ENCODE measurements around the gene THAP8.

Gene THAP8

DNA sequence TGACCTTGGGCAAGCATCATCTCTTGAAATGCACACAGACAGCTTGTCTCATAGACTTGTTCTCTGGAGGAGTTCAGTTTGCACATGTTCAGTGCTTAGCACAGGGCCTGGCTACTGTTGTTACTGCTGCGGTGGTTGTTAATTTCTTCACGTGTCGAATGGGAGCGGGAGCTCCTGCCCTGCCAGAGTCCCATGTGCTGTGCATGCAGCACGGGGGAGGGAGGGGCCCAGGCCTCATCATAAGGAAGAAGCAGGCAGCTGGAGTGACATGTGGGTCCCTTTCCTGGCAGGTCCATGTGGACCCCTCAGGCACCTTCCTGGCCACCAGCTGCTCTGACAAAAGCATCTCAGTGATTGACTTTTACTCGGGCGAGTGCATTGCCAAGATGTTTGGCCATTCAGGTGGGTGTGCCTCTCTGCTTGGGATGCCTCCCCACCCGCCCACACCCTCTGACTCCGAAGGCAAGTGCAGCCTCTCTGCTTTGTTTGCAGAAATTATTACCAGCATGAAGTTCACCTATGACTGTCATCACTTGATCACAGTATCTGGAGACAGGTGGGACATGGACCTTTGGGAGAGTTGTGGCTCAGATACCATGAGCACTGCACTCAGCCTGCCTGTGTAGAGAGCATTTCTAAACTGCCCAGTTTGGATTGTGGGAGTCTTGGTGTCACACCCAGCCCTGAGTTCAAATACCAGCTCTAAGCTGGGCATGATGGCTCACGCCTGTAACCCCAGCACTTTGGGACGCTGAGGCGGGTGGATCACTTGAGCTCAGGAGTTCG, 37.0 kb upstream of the THAP8 start:
- no peaks in the 10 kb centered on the region for H3K9me3 ChIP-seq (ENCODE audit: control insufficient read depth in 1 of 2, low read length in 2 of 2)
- no peak overlapping the region for H3K27ac ChIP-seq (ENCODE audit: low read depth, low read length)
- H3K36me3 ChIP-seq (ENCODE audit: control insufficient read depth in 1 of 2, insufficient read depth in 2 of 2, low read length in 2 of 2), result peaks cover 2 to 18% of the 10 kb centered on the region in 2 donors
- H3K4me3 ChIP-seq (ENCODE audit: low read depth in 1 of 2, low read length in 2 of 2), result no peak overlapping the region
- no peaks in the 10 kb centered on the region for H3K27me3 ChIP-seq (ENCODE audit: control insufficient read depth in 1 of 2, insufficient read depth in 2 of 2, low read length in 2 of 2)
- H3K9ac ChIP-seq (ENCODE audit: low read depth in 1 of 2, low read length in 2 of 2), result no peak overlapping the region
- H3K4me1 ChIP-seq (ENCODE audit: control insufficient read depth in 1 of 2, insufficient read depth in 2 of 2, low read length in 2 of 2), result no peaks in the 10 kb centered on the region

DNA sequence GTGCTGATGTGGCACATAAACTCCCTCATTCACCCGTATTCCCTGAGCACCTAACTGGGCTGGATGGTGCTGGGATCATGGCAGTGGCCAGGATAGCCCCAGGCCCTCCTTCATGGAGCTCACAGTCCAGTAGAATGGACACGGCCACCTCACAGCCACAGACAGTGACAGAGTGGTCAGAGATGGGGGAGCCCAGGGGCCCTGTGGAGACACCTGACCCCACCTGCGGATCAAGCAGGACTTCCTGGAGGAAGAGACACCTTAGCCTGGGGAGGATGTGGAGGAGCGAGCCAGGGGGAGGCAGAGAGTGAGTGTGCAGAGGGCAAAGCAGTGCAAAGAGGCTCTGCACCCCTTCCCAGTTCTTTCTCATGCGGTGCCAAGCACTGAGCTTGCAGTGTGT, 35.8 kb upstream of the THAP8 start:
- H3K9ac ChIP-seq (ENCODE audit: low read depth in 1 of 2, low read length in 2 of 2), result no peak overlapping the region
- H3K36me3 ChIP-seq (ENCODE audit: control insufficient read depth in 1 of 2, insufficient read depth in 2 of 2, low read length in 2 of 2), result peaks cover 2 to 18% of the 10 kb centered on the region in 2 donors
- H3K27me3 ChIP-seq (ENCODE audit: control insufficient read depth in 1 of 2, insufficient read depth in 2 of 2, low read length in 2 of 2), result no peaks in the 10 kb centered on the region

DNA sequence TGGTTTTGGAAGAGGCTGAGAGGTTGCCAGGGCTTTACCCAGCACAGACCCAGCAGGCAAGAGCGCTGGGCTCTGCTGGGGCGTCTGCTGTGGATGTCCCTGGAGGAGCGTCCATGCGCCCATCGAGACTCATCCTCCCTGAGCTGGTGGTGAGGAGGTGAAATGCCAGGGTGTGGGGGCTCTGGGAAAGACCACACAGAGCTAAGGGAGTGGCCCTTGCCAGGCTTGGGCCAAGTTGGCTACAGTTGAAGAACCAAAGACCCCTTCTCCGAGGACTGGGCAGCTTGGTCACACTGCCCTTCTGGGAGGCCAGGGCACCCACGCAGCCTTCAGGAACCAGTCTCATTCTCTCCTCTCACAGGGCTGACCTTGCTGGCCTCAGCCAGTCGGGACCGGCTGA, 32.2 kb upstream of the THAP8 start:
- Histone ChIP-seq H3K4me1 (ENCODE audit: control insufficient read depth in 1 of 2, insufficient read depth in 2 of 2, low read length in 2 of 2) (no peaks in the 10 kb centered on the region), H3K4me3 (ENCODE audit: low read depth in 1 of 2, low read length in 2 of 2) (no peak overlapping the region), H3K27me3 (ENCODE audit: control insufficient read depth in 1 of 2, insufficient read depth in 2 of 2, low read length in 2 of 2) (no peaks in the 10 kb centered on the region), H3K27ac (ENCODE audit: low read depth, low read length) (no peak overlapping the region), H3K36me3 (ENCODE audit: control insufficient read depth in 1 of 2, insufficient read depth in 2 of 2, low read length in 2 of 2) (peaks cover 2 to 26% of the 10 kb centered on the region in 2 donors), H3K9me3 (ENCODE audit: control insufficient read depth in 1 of 2, low read length in 2 of 2) (no peaks in the 10 kb centered on the region), H3K9ac (ENCODE audit: low read depth in 1 of 2, low read length in 2 of 2) (no peak overlapping the region)

More for the DNA sequence above, 35.8 kb upstream of the THAP8 start:
- no peak overlapping the region for H3K4me3 ChIP-seq (ENCODE audit: low read depth in 1 of 2, low read length in 2 of 2)
- no peak overlapping the region for H3K27ac ChIP-seq (ENCODE audit: low read depth, low read length)
- no peaks in the 10 kb centered on the region for H3K9me3 ChIP-seq (ENCODE audit: control insufficient read depth in 1 of 2, low read length in 2 of 2)
- H3K4me1 ChIP-seq (ENCODE audit: control insufficient read depth in 1 of 2, insufficient read depth in 2 of 2, low read length in 2 of 2), result no peaks in the 10 kb centered on the region

DNA sequence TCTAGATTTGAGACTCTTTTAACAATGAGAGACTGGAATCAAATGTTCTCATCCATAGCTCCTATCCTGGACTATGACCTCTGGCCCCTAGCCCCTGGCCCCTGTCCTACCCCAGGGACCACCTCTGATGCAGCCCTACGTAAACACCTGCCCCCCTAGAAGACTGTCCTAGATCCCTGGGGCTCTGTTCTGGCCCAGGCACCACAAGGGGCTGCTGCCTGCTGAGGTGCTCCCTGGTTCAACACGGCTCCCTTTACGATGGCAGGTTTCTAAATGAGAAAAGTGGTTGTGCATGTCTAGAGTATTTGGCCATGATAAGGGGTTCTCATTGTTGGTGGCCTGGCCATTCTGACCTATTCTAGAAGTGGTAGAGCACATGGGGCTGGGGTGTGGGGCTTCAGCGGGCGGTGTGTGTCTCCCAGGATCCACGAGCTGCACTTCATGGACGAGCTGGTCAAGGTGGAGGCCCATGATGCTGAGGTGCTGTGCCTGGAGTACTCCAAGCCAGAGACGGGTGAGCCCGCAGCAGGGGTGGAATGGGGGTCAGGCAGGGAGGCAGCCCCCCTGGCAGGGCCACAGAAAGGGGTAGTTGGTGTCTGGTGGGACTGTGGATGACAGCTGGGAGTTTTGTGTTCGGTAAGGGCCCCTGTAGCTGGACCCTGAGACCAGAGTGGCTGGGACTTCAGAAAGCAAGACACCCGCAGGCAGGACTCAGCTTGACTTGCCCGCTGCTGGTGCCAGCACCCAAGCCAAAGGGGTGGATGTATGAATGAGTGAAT, 30.3 kb upstream of the THAP8 start:
- Histone ChIP-seq H3K4me1 (ENCODE audit: control insufficient read depth in 1 of 2, insufficient read depth in 2 of 2, low read length in 2 of 2) (no peaks in the 10 kb centered on the region), H3K27me3 (ENCODE audit: control insufficient read depth in 1 of 2, insufficient read depth in 2 of 2, low read length in 2 of 2) (no peaks in the 10 kb centered on the region), H3K36me3 (ENCODE audit: control insufficient read depth in 1 of 2, insufficient read depth in 2 of 2, low read length in 2 of 2) (peaks cover 2 to 21% of the 10 kb centered on the region in 2 donors), H3K9ac (ENCODE audit: low read depth in 1 of 2, low read length in 2 of 2) (no peak overlapping the region), H3K4me3 (ENCODE audit: low read depth in 1 of 2, low read length in 2 of 2) (no peak overlapping the region), H3K9me3 (ENCODE audit: control insufficient read depth in 1 of 2, low read length in 2 of 2) (no peaks in the 10 kb centered on the region), H3K27ac (ENCODE audit: low read depth, low read length) (no peak overlapping the region)

DNA sequence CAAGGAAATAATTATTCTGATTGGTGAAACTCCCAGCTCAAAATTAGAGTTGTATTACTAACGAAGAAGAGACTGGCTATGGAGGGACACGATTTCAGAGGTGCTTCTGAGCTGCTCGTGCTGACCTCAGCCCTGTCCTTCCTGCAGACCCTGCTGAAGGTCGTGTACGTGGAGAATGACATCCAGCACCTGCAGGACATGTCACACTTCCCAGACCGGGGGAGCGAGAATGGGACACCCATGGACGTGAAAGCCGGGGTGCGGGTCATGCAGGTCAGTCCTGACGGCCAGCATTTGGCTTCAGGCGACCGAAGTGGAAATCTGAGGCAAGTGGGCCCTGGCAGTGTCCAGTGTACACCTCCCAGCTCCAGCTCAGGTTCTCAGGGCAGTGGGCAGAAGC, 28.8 kb upstream of the THAP8 start:
- no peak overlapping the region for H3K9ac ChIP-seq (ENCODE audit: low read depth in 1 of 2, low read length in 2 of 2)
- H3K36me3 ChIP-seq (ENCODE audit: control insufficient read depth in 1 of 2, insufficient read depth in 2 of 2, low read length in 2 of 2), result peaks cover 0 to 13% of the 10 kb centered on the region in 2 donors
- H3K9me3 ChIP-seq (ENCODE audit: control insufficient read depth in 1 of 2, low read length in 2 of 2), result no peaks in the 10 kb centered on the region
- H3K4me1 ChIP-seq (ENCODE audit: control insufficient read depth in 1 of 2, insufficient read depth in 2 of 2, low read length in 2 of 2), result no peaks in the 10 kb centered on the region
- H3K27me3 ChIP-seq (ENCODE audit: control insufficient read depth in 1 of 2, insufficient read depth in 2 of 2, low read length in 2 of 2), result no peaks in the 10 kb centered on the region
- H3K27ac ChIP-seq (ENCODE audit: low read depth, low read length), result no peak overlapping the region
- H3K4me3 ChIP-seq (ENCODE audit: low read depth in 1 of 2, low read length in 2 of 2), result no peak overlapping the region

DNA sequence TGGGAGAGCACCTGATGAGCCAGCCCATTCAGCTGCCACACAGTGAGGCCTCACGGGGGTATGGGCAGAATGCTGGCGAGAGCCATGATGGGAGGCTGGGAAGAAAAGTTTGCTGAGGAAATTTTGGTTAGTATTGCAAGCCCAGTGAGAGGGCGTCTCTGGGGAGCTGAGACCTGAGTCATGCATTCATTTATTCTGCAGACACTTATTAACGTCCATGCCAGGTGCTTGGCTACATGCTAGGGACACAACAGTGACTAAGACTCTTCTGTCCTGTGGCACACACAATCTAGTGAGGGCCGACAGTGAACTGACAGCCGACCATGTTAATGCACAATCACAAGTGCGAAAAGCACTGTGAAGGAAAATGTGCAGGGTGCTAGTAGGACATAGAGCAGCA, 27.8 kb upstream of the THAP8 start:
- H3K27ac ChIP-seq (ENCODE audit: low read depth, low read length), result no peak overlapping the region

DNA sequence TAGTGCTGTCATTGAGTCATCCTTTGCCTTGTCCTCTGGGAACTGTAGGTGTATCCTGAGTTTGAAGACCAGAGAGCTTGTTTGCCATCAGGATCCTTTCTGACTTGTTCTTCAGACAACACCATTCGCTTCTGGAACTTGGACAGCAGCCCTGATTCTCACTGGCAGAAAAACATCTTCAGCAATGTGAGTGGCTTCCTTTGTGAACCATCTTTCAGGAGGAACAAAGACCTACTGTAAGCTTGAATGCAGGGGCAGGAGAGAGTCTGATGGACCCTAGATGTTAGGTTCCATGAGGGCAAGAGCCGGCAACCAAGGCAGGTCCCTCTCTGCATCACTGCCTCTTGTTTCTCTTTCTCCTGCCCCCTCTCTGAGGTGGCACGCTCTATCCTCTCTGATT, 27.3 kb upstream of the THAP8 start:
- no peak overlapping the region for H3K4me3 ChIP-seq (ENCODE audit: low read depth in 1 of 2, low read length in 2 of 2)
- H3K4me1 ChIP-seq (ENCODE audit: control insufficient read depth in 1 of 2, insufficient read depth in 2 of 2, low read length in 2 of 2), result no peaks in the 10 kb centered on the region
- H3K27ac ChIP-seq (ENCODE audit: low read depth, low read length), result no peak overlapping the region
- H3K27me3 ChIP-seq (ENCODE audit: control insufficient read depth in 1 of 2, insufficient read depth in 2 of 2, low read length in 2 of 2), result no peaks in the 10 kb centered on the region
- no peaks in the 10 kb centered on the region for H3K9me3 ChIP-seq (ENCODE audit: control insufficient read depth in 1 of 2, low read length in 2 of 2)
- no peak overlapping the region for H3K9ac ChIP-seq (ENCODE audit: low read depth in 1 of 2, low read length in 2 of 2)
- H3K36me3 ChIP-seq (ENCODE audit: control insufficient read depth in 1 of 2, insufficient read depth in 2 of 2, low read length in 2 of 2), result peaks cover 0 to 13% of the 10 kb centered on the region in 2 donors

More for the DNA sequence above, 27.8 kb upstream of the THAP8 start:
- Histone ChIP-seq H3K4me3 (ENCODE audit: low read depth in 1 of 2, low read length in 2 of 2) (no peak overlapping the region), H3K9ac (ENCODE audit: low read depth in 1 of 2, low read length in 2 of 2) (no peak overlapping the region), H3K36me3 (ENCODE audit: control insufficient read depth in 1 of 2, insufficient read depth in 2 of 2, low read length in 2 of 2) (peaks cover 0 to 13% of the 10 kb centered on the region in 2 donors), H3K9me3 (ENCODE audit: control insufficient read depth in 1 of 2, low read length in 2 of 2) (no peaks in the 10 kb centered on the region), H3K4me1 (ENCODE audit: control insufficient read depth in 1 of 2, insufficient read depth in 2 of 2, low read length in 2 of 2) (no peaks in the 10 kb centered on the region), H3K27me3 (ENCODE audit: control insufficient read depth in 1 of 2, insufficient read depth in 2 of 2, low read length in 2 of 2) (no peaks in the 10 kb centered on the region)

DNA sequence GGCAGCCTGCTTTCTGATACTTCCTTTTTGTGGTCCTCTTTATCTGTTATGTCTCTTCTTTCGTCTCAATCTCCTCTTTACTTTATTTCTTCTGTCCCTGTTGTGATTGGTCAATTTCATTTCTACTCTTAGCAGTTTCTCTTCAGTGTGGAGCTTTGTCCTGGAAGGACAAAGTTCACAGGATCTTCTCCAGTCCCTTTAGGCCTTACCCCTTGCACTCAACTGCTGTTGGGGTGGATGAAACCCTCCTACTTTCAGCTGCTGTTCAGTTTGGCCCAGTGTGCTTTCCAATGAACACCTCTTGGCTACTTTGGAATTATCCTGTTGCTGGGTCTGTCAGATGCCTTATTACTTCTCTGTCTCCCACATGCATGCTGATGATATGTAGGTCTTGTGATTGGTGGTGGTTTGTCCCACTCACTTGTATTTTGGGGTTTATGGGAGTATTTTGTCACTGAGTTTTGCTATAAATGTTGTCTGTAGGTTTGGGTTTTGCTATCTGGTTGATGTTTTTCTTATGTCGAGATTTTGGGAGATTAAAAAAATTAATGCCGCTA, 25.4 kb upstream of the THAP8 start:
- no peak overlapping the region for H3K4me3 ChIP-seq (ENCODE audit: low read depth in 1 of 2, low read length in 2 of 2)
- H3K9ac ChIP-seq (ENCODE audit: low read depth in 1 of 2, low read length in 2 of 2), result no peak overlapping the region
- H3K4me1 ChIP-seq (ENCODE audit: control insufficient read depth in 1 of 2, insufficient read depth in 2 of 2, low read length in 2 of 2), result no peaks in the 10 kb centered on the region
- no peaks in the 10 kb centered on the region for H3K9me3 ChIP-seq (ENCODE audit: control insufficient read depth in 1 of 2, low read length in 2 of 2)
- no peaks in the 10 kb centered on the region for H3K27me3 ChIP-seq (ENCODE audit: control insufficient read depth in 1 of 2, insufficient read depth in 2 of 2, low read length in 2 of 2)
- no peak overlapping the region for H3K27ac ChIP-seq (ENCODE audit: low read depth, low read length)
- H3K36me3 ChIP-seq (ENCODE audit: control insufficient read depth in 1 of 2, insufficient read depth in 2 of 2, low read length in 2 of 2), result peaks cover 0 to 9% of the 10 kb centered on the region in 2 donors

DNA sequence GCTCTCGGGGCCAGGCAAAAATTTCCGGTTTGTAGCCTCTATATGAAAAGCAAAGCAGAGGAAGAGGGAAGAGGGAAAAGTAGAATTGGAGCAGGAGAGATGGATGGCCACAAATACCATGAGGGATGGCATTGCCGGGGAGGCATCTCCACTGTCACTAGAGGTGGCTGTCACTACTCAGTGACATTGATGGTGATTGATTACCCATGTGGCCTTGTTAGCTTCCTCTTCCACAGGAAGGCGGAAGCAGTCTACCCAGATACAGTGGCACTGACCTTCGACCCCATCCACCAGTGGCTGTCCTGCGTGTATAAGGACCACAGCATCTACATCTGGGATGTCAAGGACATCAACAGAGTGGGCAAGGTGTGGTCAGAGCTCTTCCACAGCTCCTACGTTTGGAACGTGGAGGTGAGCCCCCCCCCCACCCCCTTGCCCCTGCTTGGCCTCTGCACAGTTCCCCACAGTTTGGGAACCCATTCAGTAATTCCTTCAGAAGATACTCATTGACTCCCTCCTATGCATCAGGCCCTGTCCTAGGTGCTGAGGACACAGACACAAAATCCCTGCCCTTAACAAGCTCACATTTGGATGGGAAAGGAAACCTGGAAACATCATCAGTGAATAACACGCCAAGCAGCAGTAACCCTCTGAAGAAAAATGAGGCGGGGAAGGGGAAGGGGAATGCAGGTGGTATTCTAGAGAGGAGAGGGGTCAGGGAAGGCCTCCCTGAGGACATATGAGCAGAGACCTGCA, 19.2 kb upstream of the THAP8 start:
- Histone ChIP-seq H3K36me3 (ENCODE audit: control insufficient read depth in 1 of 2, insufficient read depth in 2 of 2, low read length in 2 of 2) (no peaks in the 10 kb centered on the region), H3K4me3 (ENCODE audit: low read depth in 1 of 2, low read length in 2 of 2) (no peak overlapping the region), H3K9ac (ENCODE audit: low read depth in 1 of 2, low read length in 2 of 2) (no peak overlapping the region), H3K9me3 (ENCODE audit: control insufficient read depth in 1 of 2, low read length in 2 of 2) (no peaks in the 10 kb centered on the region), H3K27me3 (ENCODE audit: control insufficient read depth in 1 of 2, insufficient read depth in 2 of 2, low read length in 2 of 2) (no peaks in the 10 kb centered on the region), H3K27ac (ENCODE audit: low read depth, low read length) (no peak overlapping the region), H3K4me1 (ENCODE audit: control insufficient read depth in 1 of 2, insufficient read depth in 2 of 2, low read length in 2 of 2) (no peaks in the 10 kb centered on the region)
